ENCODE results near the gene VWCE. TPM values are rescaled to one million over a fixed set of nuclear protein-coding genes. Genes with fewer than 3 reads are reported as not detected.
"Not testable (repeated sequence)": the region's sequence is repeated elsewhere in the genome, so short reads cannot be mapped to it uniquely, and the experiment has no call there.

The VWCE gene
- total and polyA plus RNA-seq, 2 donors, result 2.4 to 11.5 TPM

DNA sequence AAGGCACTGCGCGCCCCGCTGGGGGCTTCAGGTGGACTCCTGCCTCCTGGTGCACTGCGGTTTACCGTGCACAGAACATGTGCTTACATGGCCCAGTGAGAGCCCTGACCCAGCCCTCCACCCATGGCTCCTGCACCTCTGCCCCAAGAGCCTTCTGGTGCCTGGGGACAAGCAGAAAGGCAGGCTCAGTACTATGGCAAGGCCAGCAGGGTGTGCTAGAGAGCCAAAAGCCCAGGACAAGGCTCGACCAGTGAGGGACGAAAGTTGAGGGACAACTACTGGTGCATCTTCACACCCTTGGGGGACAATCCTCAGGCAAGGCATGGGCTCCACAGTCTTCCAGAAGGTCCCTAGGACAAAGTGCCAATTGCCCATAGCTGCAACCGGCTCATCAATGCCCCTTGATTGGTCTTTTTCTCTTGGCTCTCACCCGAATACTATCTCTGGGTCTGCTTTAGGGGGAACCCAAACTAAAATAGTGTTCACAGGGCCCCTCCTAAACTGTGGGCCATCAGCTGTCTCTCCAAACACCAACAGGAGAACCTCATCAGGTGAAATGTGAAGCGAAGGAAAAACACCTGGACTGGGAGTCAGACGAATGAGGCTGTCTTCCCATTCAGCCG, 40.6 kb downstream of the VWCE start:
- Histone ChIP-seq H3K27me3 (ENCODE audit: control insufficient read depth in 2 of 2, insufficient read depth in 1 of 2, low read length in 1 of 2) (no peaks in the 10 kb centered on the region), H3K9me3 (ENCODE audit: control insufficient read depth in 2 of 2, insufficient read depth in 1 of 2, low read length in 1 of 2) (no peaks in the 10 kb centered on the region), H3K36me3 (ENCODE audit: control insufficient read depth in 2 of 2, insufficient read depth in 2 of 2, low read length in 1 of 2) (peaks cover 7 to 13% of the 10 kb centered on the region in 2 donors), H3K27ac (ENCODE audit: low read depth in 1 of 2, low read length in 1 of 2) (no peak overlapping the region), H3K4me1 (ENCODE audit: control insufficient read depth in 2 of 2, insufficient read depth in 2 of 2, low read length in 2 of 2) (no peaks in the 10 kb centered on the region), H3K4me3 (ENCODE audit: low read length in 2 of 2) (no peak overlapping the region)
- peak; percentile 19 to 72 (median 39) for DNase-seq (ENCODE audit: low read depth in 6 of 9, low spot score in 9 of 9)
- 67% methylated on average over 12 of the region's 12 CpGs for WGBS

DNA sequence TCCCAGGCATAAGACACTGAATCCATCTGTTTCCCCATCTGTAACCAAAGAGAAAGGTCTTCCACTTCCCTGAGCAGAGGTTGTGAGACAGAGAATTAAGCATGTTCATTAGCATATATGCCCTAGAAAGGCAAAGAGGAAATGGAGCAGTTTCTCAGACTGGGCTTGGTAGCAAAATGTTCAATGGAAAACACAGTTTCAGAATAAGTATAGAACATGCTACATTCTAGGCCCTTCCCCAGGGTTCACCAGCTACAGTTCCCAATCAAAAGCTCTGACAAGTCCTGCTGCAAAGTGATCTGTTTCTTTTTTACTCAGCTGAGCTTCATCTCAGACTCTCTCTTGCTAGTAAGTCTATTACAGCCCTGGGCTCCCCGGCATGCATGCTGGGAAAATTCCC, 42.8 kb downstream of the VWCE start:
- not testable (repeated sequence) for H3K27ac ChIP-seq (ENCODE audit: low read depth in 1 of 2, low read length in 1 of 2); H3K36me3 ChIP-seq (ENCODE audit: control insufficient read depth in 2 of 2, insufficient read depth in 2 of 2, low read length in 1 of 2); H3K9me3 ChIP-seq (ENCODE audit: control insufficient read depth in 2 of 2, insufficient read depth in 1 of 2, low read length in 1 of 2); DNase-seq (ENCODE audit: low read depth in 6 of 9, low spot score in 9 of 9); H3K4me1 ChIP-seq (ENCODE audit: control insufficient read depth in 2 of 2, insufficient read depth in 2 of 2, low read length in 2 of 2); H3K27me3 ChIP-seq (ENCODE audit: control insufficient read depth in 2 of 2, insufficient read depth in 1 of 2, low read length in 1 of 2); H3K4me3 ChIP-seq (ENCODE audit: low read length in 2 of 2)
- WGBS, result 79% methylated on average over 1 of the region's 1 CpG

DNA sequence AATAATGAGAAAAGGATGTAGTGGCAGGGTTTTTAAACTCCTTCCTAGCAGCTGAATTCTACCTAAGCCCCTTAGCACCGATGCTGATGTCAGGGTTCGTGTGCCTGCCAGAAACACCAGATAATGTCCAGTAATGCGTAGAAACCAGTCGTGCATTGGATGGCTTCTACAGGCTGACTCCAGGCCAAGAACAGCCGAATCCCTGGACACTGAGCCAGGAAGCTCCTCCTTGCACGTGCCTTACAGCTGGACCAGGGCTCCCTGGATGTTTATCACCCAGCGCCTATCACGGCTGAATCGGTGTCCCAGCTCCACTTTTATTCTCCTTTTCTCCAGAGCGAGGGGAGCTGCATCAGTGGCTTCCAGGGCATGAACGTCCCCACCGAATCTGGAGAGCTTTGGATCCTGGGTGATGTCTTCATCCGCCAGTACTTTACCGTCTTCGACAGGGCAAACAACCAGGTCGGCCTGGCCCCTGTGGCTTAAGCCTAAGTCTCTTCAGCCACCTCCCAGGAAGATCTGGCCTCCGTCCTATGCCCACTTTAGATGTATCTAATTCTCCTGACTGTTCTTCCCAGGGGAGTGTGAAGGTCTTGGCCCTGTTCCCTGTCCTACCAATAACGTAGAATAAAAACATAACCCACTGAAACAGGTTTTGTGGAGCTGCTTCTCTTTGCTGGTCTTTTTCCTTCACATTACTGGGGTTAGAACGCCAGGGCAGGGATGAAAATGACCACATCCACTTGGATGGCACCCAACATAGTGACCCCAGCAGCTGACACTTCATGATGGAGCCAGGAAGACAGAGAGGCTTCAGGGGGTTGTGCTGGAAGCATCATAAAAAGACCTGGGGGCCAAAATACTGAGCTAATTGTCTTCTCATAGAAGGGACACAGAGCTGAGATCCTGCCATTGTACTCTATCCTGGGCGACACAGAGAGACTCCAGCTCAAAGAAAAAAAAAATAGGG, 44.0 kb downstream of the VWCE start:
- H3K4me1 ChIP-seq (ENCODE audit: control insufficient read depth in 2 of 2, insufficient read depth in 2 of 2, low read length in 2 of 2); H3K27ac ChIP-seq (ENCODE audit: low read depth in 1 of 2, low read length in 1 of 2); H3K9me3 ChIP-seq (ENCODE audit: control insufficient read depth in 2 of 2, insufficient read depth in 1 of 2, low read length in 1 of 2); H3K27me3 ChIP-seq (ENCODE audit: control insufficient read depth in 2 of 2, insufficient read depth in 1 of 2, low read length in 1 of 2); H3K4me3 ChIP-seq (ENCODE audit: low read length in 2 of 2); H3K36me3 ChIP-seq (ENCODE audit: control insufficient read depth in 2 of 2, insufficient read depth in 2 of 2, low read length in 1 of 2); DNase-seq (ENCODE audit: low read depth in 6 of 9, low spot score in 9 of 9): not testable (repeated sequence)
- WGBS, result 94% methylated on average over 20 of the region's 20 CpGs

DNA sequence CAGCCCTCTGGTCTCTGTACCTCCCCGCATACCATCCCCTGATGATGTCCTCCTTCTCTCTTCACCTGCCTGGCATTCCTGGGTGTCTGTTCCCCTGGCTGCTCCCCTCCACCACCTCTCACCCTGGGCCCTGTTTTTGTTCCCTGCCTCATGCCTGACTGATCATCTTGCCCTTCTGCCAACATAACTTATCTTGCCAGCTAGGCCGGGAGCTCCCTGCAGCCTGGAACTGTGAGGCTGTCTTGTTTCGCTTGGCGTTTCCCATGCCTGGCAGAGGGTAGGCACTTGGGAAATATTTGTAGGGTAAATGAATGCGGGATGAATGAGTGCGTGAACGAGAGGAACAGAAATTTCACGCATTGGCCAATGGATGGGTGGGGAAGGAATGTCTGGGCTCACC, 45.9 kb downstream of the VWCE start:
- H3K36me3 ChIP-seq (ENCODE audit: control insufficient read depth in 2 of 2, insufficient read depth in 2 of 2, low read length in 1 of 2); H3K4me3 ChIP-seq (ENCODE audit: low read length in 2 of 2); H3K27ac ChIP-seq (ENCODE audit: low read depth in 1 of 2, low read length in 1 of 2); DNase-seq (ENCODE audit: low read depth in 6 of 9, low spot score in 9 of 9); H3K27me3 ChIP-seq (ENCODE audit: control insufficient read depth in 2 of 2, insufficient read depth in 1 of 2, low read length in 1 of 2); H3K9me3 ChIP-seq (ENCODE audit: control insufficient read depth in 2 of 2, insufficient read depth in 1 of 2, low read length in 1 of 2); H3K4me1 ChIP-seq (ENCODE audit: control insufficient read depth in 2 of 2, insufficient read depth in 2 of 2, low read length in 2 of 2): not testable (repeated sequence)
- WGBS, result 94% methylated on average over 8 of the region's 8 CpGs

DNA sequence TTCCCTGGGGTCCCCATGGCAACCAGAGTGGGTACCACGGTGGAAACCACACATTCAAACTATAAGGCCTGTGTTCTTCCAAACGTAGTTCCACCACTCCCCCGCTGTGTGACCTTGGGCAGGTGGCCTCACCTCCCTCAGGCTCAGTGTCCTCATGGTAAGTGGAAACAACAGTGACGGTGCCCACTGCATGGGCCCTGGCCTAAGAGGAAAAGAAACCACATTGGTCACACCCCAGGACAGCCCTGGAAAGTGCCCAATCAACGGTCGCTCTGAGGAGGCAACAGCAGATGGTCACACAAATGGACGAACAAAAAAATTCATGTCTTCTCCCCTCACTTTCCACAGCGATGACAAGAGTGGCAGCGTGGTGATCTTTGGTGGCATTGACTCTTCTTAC, 47.0 kb downstream of the VWCE start:
- not testable (repeated sequence) for H3K4me3 ChIP-seq (ENCODE audit: low read length in 2 of 2); H3K4me1 ChIP-seq (ENCODE audit: control insufficient read depth in 2 of 2, insufficient read depth in 2 of 2, low read length in 2 of 2); H3K36me3 ChIP-seq (ENCODE audit: control insufficient read depth in 2 of 2, insufficient read depth in 2 of 2, low read length in 1 of 2); H3K27ac ChIP-seq (ENCODE audit: low read depth in 1 of 2, low read length in 1 of 2); H3K9me3 ChIP-seq (ENCODE audit: control insufficient read depth in 2 of 2, insufficient read depth in 1 of 2, low read length in 1 of 2); DNase-seq (ENCODE audit: low read depth in 6 of 9, low spot score in 9 of 9); H3K27me3 ChIP-seq (ENCODE audit: control insufficient read depth in 2 of 2, insufficient read depth in 1 of 2, low read length in 1 of 2)
- 95% methylated on average over 9 of the region's 9 CpGs for WGBS

DNA sequence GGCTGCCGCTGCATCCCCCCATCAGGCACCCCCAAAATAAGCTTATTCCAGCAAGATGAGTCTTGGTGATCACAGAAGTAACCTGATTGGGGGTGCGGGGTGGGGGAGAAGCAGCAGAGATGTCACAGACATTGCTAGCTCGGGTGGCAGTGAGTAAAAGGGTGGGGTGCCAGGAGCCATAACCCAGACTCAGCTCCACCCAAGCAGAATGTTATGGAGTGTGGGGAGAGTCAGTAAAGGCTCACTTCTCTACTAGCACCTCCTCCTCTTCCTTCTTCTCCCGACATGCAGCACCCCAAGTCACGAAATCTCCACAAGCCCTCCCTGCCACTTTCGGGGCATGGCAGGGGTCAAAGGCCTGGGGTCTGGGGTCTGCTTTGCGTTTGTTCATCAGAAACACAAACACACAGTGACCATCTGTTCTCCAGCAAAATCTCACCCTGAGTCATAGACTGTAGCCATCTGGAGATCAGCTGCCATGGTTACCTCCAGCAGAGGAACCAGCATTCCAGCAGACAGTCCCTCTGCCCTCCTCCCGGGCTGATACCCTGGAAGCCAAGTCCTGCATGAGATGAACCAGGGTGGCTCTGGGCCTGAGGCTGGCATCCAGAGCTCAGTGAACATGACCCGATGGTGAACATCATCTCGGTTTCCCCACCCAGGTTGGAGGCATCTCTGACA, 49.7 kb downstream of the VWCE start:
- H3K27ac ChIP-seq (ENCODE audit: low read depth in 1 of 2, low read length in 1 of 2); H3K4me1 ChIP-seq (ENCODE audit: control insufficient read depth in 2 of 2, insufficient read depth in 2 of 2, low read length in 2 of 2); DNase-seq (ENCODE audit: low read depth in 6 of 9, low spot score in 9 of 9); H3K36me3 ChIP-seq (ENCODE audit: control insufficient read depth in 2 of 2, insufficient read depth in 2 of 2, low read length in 1 of 2); H3K27me3 ChIP-seq (ENCODE audit: control insufficient read depth in 2 of 2, insufficient read depth in 1 of 2, low read length in 1 of 2); H3K9me3 ChIP-seq (ENCODE audit: control insufficient read depth in 2 of 2, insufficient read depth in 1 of 2, low read length in 1 of 2); H3K4me3 ChIP-seq (ENCODE audit: low read length in 2 of 2): not testable (repeated sequence)
- WGBS, result no CpG with 5 or more reads among the region's 10 CpGs

DNA sequence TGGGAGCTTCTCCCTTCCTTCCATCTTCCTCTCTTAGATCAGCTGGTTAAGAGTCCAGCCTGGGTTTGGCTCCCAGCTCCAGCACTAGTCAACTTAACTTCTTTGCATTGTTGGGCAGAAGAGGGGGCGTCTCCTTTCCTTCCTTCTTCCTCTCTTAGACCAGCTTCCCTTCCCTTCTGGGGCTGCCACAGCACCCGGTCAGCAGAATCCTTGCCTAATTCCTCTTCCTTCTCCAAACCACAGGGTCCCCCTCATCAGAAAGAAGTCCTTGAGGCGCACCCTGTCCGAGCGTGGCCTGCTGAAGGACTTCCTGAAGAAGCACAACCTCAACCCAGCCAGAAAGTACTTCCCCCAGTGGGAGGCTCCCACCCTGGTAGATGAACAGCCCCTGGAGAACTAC, 53.6 kb downstream of the VWCE start:
- WGBS, result no CpG with 5 or more reads among the region's 5 CpGs
- not testable (repeated sequence) for DNase-seq (ENCODE audit: low read depth in 6 of 9, low spot score in 9 of 9); H3K36me3 ChIP-seq (ENCODE audit: control insufficient read depth in 2 of 2, insufficient read depth in 2 of 2, low read length in 1 of 2); H3K4me1 ChIP-seq (ENCODE audit: control insufficient read depth in 2 of 2, insufficient read depth in 2 of 2, low read length in 2 of 2); H3K27me3 ChIP-seq (ENCODE audit: control insufficient read depth in 2 of 2, insufficient read depth in 1 of 2, low read length in 1 of 2); H3K27ac ChIP-seq (ENCODE audit: low read depth in 1 of 2, low read length in 1 of 2); H3K4me3 ChIP-seq (ENCODE audit: low read length in 2 of 2); H3K9me3 ChIP-seq (ENCODE audit: control insufficient read depth in 2 of 2, insufficient read depth in 1 of 2, low read length in 1 of 2)

DNA sequence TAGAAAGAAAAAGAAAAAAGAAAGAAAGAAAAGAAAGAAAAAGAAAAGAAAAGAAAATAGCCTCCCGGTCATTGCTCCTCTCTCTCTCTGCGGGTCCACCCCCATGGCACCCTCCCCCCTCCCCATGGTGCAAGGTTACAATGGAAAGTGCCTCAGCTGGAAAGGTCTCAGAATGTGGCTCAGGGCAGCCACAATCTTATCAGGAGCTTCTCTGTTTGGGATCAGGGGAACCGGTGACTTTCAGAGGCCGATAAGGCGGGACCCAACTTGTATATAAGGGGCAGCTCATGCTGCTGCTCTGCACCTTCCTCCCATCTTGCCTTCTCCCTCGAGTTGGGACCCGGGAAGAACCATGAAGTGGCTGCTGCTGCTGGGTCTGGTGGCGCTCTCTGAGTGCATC, 54.2 kb downstream of the VWCE start, which contains the start of gene PGA5:
PGA5 (plus strand) TSS at position 301 of the 400 bp plus-strand sequence; CDS start at position 353, 52 bp downstream.
- not testable (repeated sequence) for H3K9me3 ChIP-seq (ENCODE audit: control insufficient read depth in 2 of 2, insufficient read depth in 1 of 2, low read length in 1 of 2); H3K4me1 ChIP-seq (ENCODE audit: control insufficient read depth in 2 of 2, insufficient read depth in 2 of 2, low read length in 2 of 2); H3K27me3 ChIP-seq (ENCODE audit: control insufficient read depth in 2 of 2, insufficient read depth in 1 of 2, low read length in 1 of 2); DNase-seq (ENCODE audit: low read depth in 6 of 9, low spot score in 9 of 9); H3K4me3 ChIP-seq (ENCODE audit: low read length in 2 of 2); H3K36me3 ChIP-seq (ENCODE audit: control insufficient read depth in 2 of 2, insufficient read depth in 2 of 2, low read length in 1 of 2); H3K27ac ChIP-seq (ENCODE audit: low read depth in 1 of 2, low read length in 1 of 2)
- WGBS, result no CpG with 5 or more reads among the region's 8 CpGs

DNA sequence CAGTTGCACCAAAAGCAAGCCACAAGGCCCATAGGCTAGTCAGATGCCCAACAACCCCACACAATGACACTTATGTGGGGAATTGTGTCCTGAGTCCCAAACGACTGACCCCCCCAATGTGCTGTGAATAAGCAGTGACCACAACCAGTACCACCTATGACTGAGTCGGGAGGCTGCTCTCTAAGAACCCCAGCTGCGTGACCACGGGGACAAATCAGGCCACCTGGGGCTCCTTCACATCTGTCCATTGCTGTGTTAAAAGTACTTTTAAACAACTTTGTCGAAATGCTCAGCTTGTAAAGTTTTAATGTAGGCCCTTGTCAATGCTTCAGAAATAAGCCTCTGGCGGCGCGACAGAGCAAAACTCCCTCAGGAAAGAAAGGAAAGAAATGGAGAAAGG, 54.8 kb downstream of the VWCE start:
- H3K4me1 ChIP-seq (ENCODE audit: control insufficient read depth in 2 of 2, insufficient read depth in 2 of 2, low read length in 2 of 2); H3K9me3 ChIP-seq (ENCODE audit: control insufficient read depth in 2 of 2, insufficient read depth in 1 of 2, low read length in 1 of 2); H3K4me3 ChIP-seq (ENCODE audit: low read length in 2 of 2); H3K36me3 ChIP-seq (ENCODE audit: control insufficient read depth in 2 of 2, insufficient read depth in 2 of 2, low read length in 1 of 2); H3K27ac ChIP-seq (ENCODE audit: low read depth in 1 of 2, low read length in 1 of 2); DNase-seq (ENCODE audit: low read depth in 6 of 9, low spot score in 9 of 9); H3K27me3 ChIP-seq (ENCODE audit: control insufficient read depth in 2 of 2, insufficient read depth in 1 of 2, low read length in 1 of 2): not testable (repeated sequence)
- 83% methylated on average over 8 of the region's 8 CpGs for WGBS

Data from thymus (tissue), 11 donors.